Neutrophil (primary cell): ENCODE measurements around the gene USO1.

Source experiments
- H3K27ac ChIP-seq: fragments of 200-600 bp; sonication (generic); 2 replicates; pipeline ENCODE4 v1.5.1; 2016; ENCODE audit warnings: mild to moderate bottlenecking, moderate library complexity
- H3K27me3 ChIP-seq: fragments of 200-600 bp; sonication (generic); 2 replicates; pipeline ENCODE4 v1.6.0; 2016; ENCODE audit warnings: mild to moderate bottlenecking
- H3K36me3 ChIP-seq: fragments of 200-600 bp; sonication (generic); 2 replicates; pipeline ENCODE4 v1.5.1; 2017
- H3K4me1 ChIP-seq, 2 experiments: fragments of 200-600 bp in 1 of 2; sonication (generic) in 1 of 2; 1 replicate in 1 of 2; 2 replicates in 1 of 2; pipeline versions ENCODE4 v1.5.1 to v1.6.1; 2013 to 2016; ENCODE audit warnings: low read depth in 1 of 2, low read length in 1 of 2, mild to moderate bottlenecking in 1 of 2, moderate library complexity in 1 of 2; ENCODE audit not compliant: control insufficient read depth in 1 of 2, insufficient read depth in 1 of 2
- H3K4me3 ChIP-seq, 2 experiments: fragments of 200-600 bp in 1 of 2; sonication (generic) in 1 of 2; 1 replicate in 1 of 2; 2 replicates in 1 of 2; pipeline ENCODE4 v1.5.1; 2013 to 2016; ENCODE audit warnings: low read depth in 1 of 2, low read length in 1 of 2, mild to moderate bottlenecking in 1 of 2, moderate library complexity in 1 of 2
- H3K9me3 ChIP-seq: fragments of 200-600 bp; sonication (generic); 2 replicates; pipeline ENCODE4 v1.5.1; 2016
- CTCF ChIP-seq: fragments of 200-600 bp; sonication (generic); IDR thresholded peaks from 2 replicates; pipeline ENCODE4 v1.5.1; 2016; ENCODE audit warnings: antibody characterized with exemption

The USO1 gene, protein sequence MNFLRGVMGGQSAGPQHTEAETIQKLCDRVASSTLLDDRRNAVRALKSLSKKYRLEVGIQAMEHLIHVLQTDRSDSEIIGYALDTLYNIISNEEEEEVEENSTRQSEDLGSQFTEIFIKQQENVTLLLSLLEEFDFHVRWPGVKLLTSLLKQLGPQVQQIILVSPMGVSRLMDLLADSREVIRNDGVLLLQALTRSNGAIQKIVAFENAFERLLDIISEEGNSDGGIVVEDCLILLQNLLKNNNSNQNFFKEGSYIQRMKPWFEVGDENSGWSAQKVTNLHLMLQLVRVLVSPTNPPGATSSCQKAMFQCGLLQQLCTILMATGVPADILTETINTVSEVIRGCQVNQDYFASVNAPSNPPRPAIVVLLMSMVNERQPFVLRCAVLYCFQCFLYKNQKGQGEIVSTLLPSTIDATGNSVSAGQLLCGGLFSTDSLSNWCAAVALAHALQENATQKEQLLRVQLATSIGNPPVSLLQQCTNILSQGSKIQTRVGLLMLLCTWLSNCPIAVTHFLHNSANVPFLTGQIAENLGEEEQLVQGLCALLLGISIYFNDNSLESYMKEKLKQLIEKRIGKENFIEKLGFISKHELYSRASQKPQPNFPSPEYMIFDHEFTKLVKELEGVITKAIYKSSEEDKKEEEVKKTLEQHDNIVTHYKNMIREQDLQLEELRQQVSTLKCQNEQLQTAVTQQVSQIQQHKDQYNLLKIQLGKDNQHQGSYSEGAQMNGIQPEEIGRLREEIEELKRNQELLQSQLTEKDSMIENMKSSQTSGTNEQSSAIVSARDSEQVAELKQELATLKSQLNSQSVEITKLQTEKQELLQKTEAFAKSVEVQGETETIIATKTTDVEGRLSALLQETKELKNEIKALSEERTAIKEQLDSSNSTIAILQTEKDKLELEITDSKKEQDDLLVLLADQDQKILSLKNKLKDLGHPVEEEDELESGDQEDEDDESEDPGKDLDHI

GRCh38 chr4:75724066-75724866, at the start of gene USO1:
Gene USO1, plus strand, starts transcription at chr4:75724577. Its CDS starts 243 bp downstream, at chr4:75724820.
- peak; percentile 67 for TF ChIP-seq CTCF
- Histone ChIP-seq H3K4me1 (peaks cover 19 to 22% of the 10 kb centered on the region in 2 experiments), H3K9me3 (no peaks in the 10 kb centered on the region), H3K36me3 (no peaks in the 10 kb centered on the region), H3K27ac (peak within 1 kb of the TSS; percentile 92), H3K27me3 (no peaks in the 10 kb centered on the region), H3K4me3 (peak within 1 kb of the TSS; percentile 78 to 95)

DNA sequence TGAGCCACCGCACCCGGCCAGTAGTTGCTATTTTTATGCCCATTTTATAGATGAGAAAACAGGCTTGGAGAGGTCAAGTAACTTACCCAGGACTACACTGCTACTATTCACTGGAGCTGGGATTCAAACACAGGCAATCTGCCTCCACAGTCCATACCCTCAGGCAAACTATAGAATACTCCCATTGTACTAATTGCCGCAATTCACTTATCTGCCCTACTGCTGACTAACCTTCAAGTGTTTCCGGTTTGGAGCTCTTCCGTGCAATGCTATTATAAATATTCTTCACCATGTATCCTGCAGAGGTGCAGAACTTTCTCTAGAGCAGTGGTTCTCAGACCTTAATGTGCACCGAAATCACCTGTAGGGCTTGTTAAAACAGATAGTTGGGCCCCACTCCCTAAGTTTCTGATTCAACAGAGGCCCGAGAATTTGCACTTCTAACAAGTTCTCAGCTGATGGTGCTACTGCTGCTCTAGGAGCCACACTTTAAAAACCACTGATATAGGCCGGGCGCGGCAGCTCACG, 49.3 kb upstream of the USO1 start:
- Histone ChIP-seq H3K27me3 (no peaks in the 10 kb centered on the region), H3K27ac (no peak overlapping the region), H3K4me3 (no peak overlapping the region), H3K9me3 (no peaks in the 10 kb centered on the region), H3K4me1 (peaks cover 15 to 21% of the 10 kb centered on the region in 2 experiments), H3K36me3 (no peaks in the 10 kb centered on the region)
- TF ChIP-seq CTCF: no peak

DNA sequence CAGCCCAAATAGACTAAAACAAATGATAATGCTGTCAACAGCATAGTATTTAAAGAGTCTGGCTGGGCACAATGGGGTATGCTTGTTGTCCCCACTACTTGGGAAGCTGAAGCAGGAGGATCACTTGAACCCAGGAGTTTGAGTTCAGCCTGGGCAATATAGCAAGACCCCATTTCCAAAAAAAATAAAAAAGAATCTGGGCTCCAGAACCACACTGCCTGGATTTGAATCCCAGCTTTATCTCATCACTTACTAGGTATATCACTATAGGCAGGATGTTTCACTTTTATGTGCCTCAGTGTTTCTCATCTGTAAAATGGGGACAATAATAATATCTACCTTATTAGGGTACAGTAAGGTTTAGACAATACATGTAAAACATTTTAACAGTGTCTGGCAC, 45.9 kb upstream of the USO1 start:
- H3K4me3 ChIP-seq: no peak overlapping the region
- H3K27ac ChIP-seq: no peak overlapping the region
- TF ChIP-seq CTCF: no peak
- H3K4me1 ChIP-seq: peaks cover 7 to 8% of the 10 kb centered on the region in 2 experiments
- no peaks in the 10 kb centered on the region for H3K36me3 ChIP-seq
- no peaks in the 10 kb centered on the region for H3K9me3 ChIP-seq
- no peaks in the 10 kb centered on the region for H3K27me3 ChIP-seq

GRCh38 chr4:75678965-75679364, 45.4 kb upstream of the USO1 start:
- TF ChIP-seq CTCF: no peak
- no peak overlapping the region for H3K27ac ChIP-seq
- H3K9me3 ChIP-seq: no peaks in the 10 kb centered on the region
- peaks cover 3 to 4% of the 10 kb centered on the region in 2 experiments for H3K4me1 ChIP-seq
- no peaks in the 10 kb centered on the region for H3K27me3 ChIP-seq
- no peaks in the 10 kb centered on the region for H3K36me3 ChIP-seq
- no peak overlapping the region for H3K4me3 ChIP-seq
